Measurements from ENCODE around the gene PTH2. TPM values are rescaled to one million over a fixed set of nuclear protein-coding genes. Genes with fewer than 3 reads are reported as not detected.

Gene PTH2
- total RNA-seq, 1 donor from 2014 or later = not detected

- no peak for DNase-seq (ENCODE audit: low read depth, low spot score)
Observed at GRCh38 chr19:49432141-49433073, 9.2 kb upstream of the PTH2 start.

DNA sequence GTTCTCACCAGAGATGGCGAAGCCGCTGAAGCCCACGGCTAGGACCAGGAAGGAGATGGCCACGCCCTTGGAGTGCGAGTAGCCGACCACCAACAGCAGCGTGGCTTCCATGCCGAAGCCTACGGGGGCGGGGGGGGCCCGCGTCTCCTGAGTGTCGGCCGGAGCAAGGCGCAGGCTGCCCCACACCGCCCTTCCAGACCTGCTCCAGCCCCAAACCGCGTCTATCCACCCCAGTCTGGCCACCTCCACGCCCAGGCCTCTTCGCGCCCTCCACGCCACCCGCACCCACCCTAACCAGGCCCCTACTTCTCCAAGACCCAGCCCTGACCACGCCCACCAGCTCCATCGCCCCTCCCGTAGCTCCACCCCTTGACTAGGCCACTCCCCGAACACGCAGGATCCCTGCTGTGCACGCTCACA is 8.1 kb upstream of the PTH2 start:
- DNase-seq (ENCODE audit: low read depth, low spot score) = no peak

GRCh38 chr19:49430678-49431329 is 7.6 kb upstream of the PTH2 start:
- no peak for DNase-seq (ENCODE audit: low read depth, low spot score)

DNA sequence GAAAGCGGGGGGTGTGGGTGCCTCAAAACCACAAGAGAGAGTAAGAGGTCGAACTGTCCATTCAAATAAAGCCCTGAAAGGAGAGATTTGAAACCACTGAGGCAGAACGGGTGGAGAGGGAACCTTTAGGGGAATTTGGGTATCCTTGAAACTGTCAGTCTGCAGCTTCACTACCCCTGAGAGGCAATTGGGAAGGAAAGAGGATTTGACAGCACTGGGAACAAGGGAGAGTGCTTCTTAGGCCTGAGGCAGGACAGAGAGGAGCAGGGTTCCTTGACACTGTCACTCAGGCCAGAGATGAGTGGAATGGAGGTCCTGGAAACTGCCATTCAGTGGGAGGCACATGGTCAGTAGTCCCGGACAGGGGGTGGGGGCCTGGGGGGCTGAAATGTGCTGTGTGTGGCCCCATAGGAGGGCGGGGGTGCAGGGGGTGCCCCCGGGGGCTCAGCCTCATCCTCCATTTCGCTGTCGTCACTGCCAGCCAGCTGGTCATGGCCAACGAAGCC is 7.0 kb upstream of the PTH2 start:
- DNase-seq (ENCODE audit: low read depth, low spot score) = no peak

GRCh38 chr19:49428547-49429451 is 5.6 kb upstream of the PTH2 start:
- no peak for DNase-seq (ENCODE audit: low read depth, low spot score)

- DNase-seq (ENCODE audit: low read depth, low spot score) = no peak
Observed at GRCh38 chr19:49427855-49428546, 4.8 kb upstream of the PTH2 start.

- DNase-seq (ENCODE audit: low read depth, low spot score) = no peak
Observed at GRCh38 chr19:49427339-49427738, 4.1 kb upstream of the PTH2 start.

- DNase-seq (ENCODE audit: low read depth, low spot score) = no peak
Observed at GRCh38 chr19:49425922-49426592, 2.8 kb upstream of the PTH2 start.

GRCh38 chr19:49425178-49425577 is 1.9 kb upstream of the PTH2 start, which contains the start of gene GFY:
Gene GFY, plus strand, starts transcription at chr19:49425388. Its CDS starts 1,043 bp downstream, at chr19:49426431.
- no peak for DNase-seq (ENCODE audit: low read depth, low spot score)

DNA sequence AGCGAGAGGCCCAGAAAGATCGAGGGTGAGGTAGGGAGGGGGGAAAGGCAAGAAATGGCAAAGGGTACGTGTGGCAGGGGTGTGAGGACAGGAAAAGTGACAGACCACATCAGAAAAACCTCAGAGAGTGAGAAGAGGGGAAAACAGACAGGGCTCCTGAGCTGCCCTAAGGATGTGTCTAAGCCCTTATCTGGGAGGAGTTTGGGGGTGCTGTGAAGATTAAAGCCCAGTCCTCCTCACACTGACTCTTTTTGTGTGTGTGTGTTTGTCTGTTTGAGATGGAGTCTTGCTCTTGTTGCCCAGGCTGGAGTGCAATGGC is 703 bp upstream of the PTH2 start:
- no peak for DNase-seq (ENCODE audit: low read depth, low spot score)

DNA sequence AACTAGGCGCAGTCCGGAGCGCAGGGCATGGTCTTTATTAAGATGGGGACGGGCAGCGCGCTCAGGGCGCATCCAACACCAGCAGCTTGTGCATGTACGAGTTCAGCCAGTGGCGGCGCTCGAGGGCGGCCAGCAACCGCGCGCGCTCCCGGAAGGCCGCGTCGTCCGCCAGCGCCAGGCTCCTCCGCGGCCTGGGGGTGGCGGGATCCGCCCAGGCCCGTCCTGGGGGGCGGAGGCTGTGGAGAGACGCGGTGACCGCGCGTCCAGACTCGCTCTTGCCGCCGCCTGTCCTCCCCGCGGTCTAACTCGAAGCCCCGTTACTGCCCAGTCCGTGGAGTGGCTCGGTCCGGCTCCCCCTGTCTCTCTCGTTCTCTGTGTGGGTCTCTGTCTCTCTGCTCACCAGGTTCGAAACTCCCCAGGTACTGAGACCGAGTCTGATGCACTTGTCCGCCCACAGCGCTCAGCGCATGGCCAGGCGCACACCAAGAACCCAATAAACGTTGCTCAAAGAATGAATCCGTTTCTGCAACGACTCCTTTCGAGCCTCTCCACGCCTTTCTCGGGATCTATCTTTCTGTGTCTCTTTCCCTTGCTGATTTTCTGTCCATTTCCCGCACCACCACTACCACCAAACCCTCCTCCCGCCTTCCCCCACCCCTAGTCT is 702 bp downstream of the PTH2 start:
- DNase-seq (ENCODE audit: low read depth, low spot score) = no peak

DNA sequence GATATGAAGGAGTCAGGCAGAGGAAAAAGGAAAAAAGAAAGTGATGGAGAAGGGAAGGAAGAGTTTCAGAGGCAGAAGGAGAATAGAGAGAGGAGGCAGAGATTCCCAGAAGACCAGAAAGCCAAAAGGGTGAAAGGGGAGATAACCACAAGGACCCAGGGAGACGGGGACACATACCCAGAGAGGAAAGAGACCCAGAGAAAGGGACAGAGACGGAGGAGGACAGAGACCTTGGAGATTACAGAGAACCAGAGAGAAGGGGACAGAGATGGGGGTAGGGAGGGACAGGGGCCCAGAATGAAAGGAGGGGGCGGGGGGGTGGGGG is 1.4 kb downstream of the PTH2 start:
- DNase-seq (ENCODE audit: low read depth, low spot score) = no peak

DNA sequence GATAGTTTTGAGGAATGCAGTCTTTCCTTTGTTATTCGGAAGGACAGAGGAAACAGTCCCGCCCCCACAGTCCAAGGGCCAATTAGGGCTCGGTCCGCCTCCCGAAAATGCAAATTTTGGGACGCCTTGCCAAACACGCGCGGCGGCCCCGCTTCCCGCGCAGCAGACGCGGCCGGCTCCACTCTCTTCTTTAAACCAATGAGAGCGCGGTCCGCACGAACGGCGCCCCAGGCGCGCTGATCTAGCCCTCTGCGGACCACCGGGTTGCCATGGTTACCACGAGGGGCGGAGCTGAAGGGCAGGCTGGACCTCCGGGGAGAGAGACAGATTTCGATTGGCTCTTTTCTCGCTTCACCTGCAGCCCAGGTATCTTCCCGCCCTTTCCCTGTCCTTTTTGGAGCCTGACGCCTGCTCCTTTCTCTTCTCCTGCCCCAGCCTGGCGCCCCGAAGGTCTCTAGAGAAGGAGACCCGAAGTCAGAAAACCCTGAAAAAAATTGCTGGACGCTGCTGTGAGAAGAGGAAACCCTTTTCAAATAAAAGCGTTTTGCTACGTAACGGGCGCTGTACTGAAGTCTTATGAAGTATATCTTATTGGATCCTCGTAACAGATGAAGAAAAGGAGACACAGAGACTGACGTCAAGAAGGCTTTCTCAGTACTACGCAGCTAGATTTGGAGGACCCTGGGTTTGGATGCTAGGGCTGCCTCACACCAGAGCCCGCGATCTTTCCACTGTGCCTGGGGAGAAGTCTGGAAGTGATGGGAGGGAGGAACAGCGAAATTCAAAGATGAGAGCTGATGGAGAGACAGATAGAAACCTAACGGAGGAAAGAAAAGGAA is 2.0 kb downstream of the PTH2 start:
- DNase-seq (ENCODE audit: low read depth, low spot score) = no peak

DNA sequence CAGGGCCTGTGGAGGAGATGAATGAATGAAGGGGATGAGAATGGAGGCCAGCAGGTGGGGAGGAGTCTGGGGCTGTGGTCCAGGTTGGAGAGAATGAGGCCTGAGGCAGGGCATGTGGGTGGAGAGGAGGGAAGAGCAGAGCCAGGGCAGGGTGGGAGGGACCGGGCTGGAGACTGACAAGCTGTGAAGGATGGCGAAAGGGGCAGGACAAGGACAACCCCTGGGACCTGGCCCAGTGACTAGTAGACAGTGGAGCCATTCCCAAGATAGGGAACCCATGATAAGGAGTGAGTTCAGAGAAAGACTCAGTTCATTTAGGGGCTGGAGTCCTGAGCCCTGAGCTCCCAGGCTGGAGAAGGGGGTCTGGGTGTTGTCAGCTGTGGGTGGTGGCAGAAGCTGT is 3.0 kb downstream of the PTH2 start:
- DNase-seq (ENCODE audit: low read depth, low spot score) = no peak

GRCh38 chr19:49419173-49419572 is 4.1 kb downstream of the PTH2 start:
- DNase-seq (ENCODE audit: low read depth, low spot score) = no peak

GRCh38 chr19:49418511-49418910 is 4.7 kb downstream of the PTH2 start:
- DNase-seq (ENCODE audit: low read depth, low spot score) = no peak

DNA sequence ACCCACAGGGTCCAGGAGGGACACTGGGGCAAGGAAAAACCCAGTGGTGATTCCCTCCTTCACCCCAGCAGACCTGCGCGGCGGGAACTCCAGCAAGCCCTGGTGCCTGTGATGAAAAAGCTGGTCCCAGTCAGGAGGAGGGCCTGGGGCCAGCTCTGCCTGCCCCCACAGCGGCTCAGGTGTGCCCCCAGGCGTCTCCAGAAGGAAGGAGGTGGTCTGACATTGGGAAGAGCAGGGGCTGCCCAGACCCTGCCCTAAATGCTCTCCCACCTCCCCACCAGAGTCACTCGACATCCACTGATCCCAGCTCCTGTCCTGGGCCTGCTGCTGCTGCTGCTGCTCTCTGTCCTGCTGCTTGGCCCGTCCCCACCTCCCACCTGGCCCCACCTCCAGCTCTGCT is 6.2 kb downstream of the PTH2 start:
- DNase-seq (ENCODE audit: low read depth, low spot score) = no peak

GRCh38 chr19:49415810-49416200 is 7.4 kb downstream of the PTH2 start:
- DNase-seq (ENCODE audit: low read depth, low spot score) = no peak
